GM12872 (cell line): Measurements from ENCODE around the gene PTPRG.
A peak's percentile ranks its signal among the peaks of the same experiment; 100 is the strongest.

ENCODE experiments used
- TF ChIP-seq, protein P1 (sequence below): IDR thresholded peaks from 3 replicates; pipeline ENCODE4 v1.5.1; 2011; ENCODE audit warnings: low read depth, mild to moderate bottlenecking, low read length, moderate library complexity; ENCODE audit not compliant: insufficient read depth

The PTPRG gene

DNA sequence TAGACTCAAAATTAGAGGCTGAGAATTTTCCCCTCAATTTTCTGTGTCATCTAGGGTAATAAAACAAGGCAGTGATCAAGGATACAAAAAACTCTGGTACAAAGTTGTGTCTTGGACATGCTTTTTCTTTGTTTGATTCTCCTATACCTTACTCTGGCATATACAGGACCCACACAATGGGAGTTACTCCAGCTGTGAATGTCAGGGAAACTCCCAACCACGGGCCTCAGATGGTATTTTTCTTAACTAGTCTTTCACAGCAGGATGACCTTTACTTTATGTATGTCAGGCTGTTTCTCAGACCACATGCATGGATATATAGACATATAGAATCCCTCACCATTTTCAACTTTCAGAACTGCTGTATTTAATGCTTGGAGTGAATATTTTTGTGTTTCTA is 770.6 kb downstream of the PTPRG start:
- TF ChIP-seq, protein P1, sequence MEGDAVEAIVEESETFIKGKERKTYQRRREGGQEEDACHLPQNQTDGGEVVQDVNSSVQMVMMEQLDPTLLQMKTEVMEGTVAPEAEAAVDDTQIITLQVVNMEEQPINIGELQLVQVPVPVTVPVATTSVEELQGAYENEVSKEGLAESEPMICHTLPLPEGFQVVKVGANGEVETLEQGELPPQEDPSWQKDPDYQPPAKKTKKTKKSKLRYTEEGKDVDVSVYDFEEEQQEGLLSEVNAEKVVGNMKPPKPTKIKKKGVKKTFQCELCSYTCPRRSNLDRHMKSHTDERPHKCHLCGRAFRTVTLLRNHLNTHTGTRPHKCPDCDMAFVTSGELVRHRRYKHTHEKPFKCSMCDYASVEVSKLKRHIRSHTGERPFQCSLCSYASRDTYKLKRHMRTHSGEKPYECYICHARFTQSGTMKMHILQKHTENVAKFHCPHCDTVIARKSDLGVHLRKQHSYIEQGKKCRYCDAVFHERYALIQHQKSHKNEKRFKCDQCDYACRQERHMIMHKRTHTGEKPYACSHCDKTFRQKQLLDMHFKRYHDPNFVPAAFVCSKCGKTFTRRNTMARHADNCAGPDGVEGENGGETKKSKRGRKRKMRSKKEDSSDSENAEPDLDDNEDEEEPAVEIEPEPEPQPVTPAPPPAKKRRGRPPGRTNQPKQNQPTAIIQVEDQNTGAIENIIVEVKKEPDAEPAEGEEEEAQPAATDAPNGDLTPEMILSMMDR, result no peak

DNA sequence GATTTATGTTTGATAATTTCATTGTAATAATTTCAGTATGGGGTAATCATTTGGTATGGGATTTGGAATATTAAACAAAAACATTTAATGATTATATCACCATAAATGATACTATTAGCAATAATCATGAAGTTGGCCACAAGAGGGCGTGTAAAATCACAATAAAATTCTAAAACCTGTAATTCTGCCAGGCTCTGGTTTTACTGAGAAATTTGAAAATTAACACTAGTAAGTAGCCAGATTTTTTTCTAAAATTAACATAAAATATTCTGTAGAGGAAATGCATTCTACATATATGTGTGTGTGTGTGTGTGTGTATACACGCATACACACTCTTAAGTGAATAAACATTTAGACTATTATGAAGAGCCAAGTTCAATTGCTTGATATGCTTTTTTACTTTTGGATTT is 771.5 kb downstream of the PTPRG start:
- TF ChIP-seq, protein P1, result peak; percentile 32; the same call in 1 of the 3 replicates

DNA sequence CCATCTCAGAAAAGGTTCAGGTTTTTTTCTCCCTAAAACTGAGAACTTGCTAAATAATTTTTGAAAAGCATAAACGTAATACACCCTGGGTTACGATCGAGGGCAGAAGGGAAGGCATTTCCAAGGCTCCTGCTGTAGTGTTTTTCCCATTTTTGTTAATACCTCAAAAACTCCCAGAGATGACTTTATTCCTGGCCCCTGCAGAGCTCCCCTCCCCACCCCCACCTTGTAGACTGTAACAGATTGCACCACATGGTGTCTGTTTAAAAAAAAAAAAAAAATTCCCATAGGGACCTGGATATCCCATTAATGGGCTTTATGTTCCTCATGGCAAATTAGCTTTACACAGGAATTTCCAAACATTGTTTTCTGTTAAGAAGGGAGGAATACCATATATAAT is 773.8 kb downstream of the PTPRG start:
- TF ChIP-seq, protein P1, result no peak

DNA sequence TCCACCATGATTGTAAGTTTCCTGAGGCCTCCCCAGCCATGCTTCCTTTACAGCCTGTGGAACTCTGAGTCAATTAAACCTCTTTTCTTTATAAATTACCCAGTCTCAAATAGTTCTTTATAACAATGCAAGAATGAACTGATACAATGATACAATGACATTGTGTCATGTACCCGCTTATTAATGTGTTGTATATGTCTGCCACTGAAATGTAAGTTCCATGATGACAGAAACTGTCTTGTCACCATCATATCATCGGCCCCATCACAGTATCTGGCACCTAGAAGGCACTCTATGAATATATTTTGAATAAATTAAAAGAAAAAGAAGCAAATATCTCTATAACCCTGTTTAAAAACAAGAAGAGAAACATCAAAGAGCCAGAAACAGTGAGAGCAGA is 782.4 kb downstream of the PTPRG start:
- TF ChIP-seq, protein P1, result no peak
